Astrocyte of the hippocampus (primary cell): ENCODE results near the gene ZNF222.
A peak's percentile ranks its signal among the peaks of the same experiment; 100 is the strongest.

Source experiments
- DNase-seq: peaks from one replicate; pipeline ENCODE4 v3.0.0; 2011; ENCODE audit warnings: low read depth, low spot score

The ZNF222 gene

GRCh38 chr19:44025217-44025936 lies at the start of gene ZNF222:
Gene ZNF222 (plus strand): TSS chr19:44025379. CDS start chr19:44025437, 58 bp downstream.
- peak; percentile 94 for DNase-seq

DNA sequence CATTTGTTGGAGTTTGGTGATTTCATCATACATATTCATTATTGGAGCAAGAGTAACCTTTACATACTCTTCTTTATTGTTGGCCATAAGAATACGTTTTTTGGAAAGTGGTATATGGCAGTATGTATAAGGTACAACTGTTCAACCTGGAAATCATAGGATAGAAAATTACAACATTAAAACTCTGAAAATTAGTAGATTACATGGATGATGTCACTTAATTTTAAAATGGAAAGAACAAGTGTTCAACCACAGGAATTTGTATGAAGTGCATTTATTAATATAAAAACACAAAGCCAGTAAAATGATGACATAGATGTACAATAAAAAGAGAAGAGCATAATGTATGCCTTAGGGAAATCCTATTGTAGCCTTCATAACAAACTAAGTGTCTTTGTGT lies 48.4 kb upstream of the ZNF222 start:
- DNase-seq, result no peak

GRCh38 chr19:43983544-43983911 lies 41.7 kb upstream of the ZNF222 start:
- DNase-seq, result no peak

DNA sequence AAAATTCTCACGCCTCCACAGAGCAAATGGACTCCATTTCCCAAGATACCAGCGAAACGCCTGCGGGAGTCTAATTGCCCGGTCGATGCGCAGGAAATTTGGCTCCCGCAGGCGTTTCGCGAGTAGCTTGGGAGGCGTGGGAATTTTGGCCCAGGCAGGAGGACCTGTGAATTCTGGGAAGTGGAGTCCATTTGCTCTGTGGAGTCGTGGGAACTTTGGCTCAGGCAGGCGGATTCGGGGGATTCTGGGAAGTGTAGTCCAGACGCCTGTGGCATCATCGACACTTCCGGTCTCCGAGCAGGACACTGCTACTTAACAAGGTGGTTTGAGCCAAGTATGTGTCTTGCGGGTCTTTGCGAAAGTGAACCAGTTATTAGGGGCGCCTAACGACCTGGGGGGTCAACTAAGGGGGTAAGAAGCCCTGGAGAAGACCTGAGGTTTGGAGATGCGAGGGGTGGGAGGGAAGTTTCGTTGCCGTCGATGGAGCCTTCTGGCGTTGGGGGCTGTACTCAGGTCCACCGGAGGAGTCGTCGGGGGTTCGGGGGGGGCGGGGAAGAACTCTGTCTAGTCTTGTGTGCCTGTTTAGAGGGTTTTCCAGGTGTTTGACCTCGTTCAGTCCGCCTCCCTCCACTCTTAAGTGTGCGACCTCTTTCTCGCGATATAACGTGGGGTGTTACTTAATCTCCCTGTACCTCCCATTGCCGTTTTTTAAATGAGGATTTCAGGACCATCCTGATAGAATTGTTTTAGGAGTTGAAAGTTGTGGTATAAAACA lies 41.1 kb upstream of the ZNF222 start, which contains the start of gene ZNF155:
Gene ZNF155 (plus strand): TSS at position 277 of the 775 bp plus-strand sequence. CDS start 4,356 bp downstream, outside the sequence.
- DNase-seq, result peak; percentile 98

- DNase-seq, result no peak
Observed at GRCh38 chr19:43984687-43985000, 40.5 kb upstream of the ZNF222 start.

DNA sequence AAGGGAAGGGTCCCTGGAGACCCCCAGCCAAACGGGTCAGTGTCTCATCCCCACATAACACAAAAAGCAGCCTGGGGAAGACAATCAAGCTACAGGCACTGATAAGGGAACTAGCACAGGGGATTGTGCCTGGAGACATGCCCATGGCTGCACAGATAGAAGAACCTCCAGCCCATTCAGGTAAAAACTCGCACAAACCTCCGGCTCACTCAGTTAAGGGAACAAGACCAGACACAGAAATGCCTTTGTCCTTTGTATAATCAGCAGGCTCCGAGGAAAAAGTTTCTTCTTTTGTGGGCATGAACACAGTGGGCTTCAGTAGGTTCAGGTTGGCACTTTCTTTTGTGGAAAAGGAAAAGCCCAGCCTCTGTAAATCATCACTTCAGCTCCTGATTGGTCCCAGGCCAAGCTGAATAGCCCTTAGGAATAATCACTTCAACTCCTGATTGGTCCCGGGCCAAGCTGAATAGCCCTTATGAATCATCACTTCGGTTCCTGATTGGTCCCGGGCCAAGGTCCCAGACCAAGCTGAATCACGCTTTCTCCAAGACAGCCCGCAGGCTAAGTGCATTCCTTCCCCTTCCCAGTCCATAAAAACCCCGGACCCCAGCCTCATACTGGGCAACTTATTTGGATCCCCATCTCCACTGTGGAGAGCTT lies 27.4 kb upstream of the ZNF222 start:
- DNase-seq, result peak; percentile 69

- no peak for DNase-seq
Observed at GRCh38 chr19:44002212-44002565, 23.0 kb upstream of the ZNF222 start.

DNA sequence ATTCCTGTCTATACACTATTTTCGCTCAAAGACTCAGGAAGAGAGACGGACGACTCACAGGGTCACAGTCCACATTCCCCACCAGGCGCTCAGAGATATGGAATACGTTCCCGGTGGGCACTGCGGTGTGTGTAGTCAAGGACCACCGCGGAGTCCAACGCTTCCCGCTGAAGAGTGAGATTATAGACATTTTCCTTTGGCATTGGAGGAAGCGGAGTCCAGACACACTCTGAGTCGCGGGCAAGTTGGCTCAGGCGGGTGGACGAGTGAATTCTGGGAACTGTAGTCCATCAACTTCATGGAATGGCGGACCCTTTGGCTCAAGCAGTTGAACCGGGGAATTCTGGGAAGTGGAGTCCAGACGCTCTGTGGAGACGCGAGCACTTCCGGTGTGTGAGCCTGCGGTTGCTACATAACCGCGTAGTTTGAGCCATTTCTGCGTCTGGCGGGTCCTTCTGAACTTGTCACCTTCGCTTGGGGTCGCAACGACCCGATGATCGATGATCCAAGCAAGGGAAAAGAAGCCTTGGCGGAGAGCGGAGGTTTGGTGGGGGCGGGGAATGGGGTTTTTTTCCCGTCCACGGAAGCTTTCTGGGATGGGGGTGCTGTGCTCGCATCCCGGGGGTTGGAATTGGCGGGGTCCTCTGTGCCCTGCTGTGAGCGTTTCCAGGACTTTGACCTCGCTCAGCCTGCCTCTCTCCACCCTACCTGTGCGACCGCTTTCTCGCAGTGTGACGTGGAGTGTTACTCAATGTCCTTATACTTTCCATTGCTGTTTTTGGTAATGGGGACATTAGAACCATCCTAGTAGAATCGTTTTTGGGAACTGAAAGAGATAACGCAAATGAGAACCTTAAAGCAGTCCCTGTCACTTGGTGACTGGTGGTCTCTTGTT lies 22.4 kb upstream of the ZNF222 start, which contains the start of gene ZNF230:
Gene ZNF230 (plus strand): TSS at position 392 of the 895 bp plus-strand sequence. CDS start 4,122 bp downstream, outside the sequence.
- peak; percentile 97 for DNase-seq

DNA sequence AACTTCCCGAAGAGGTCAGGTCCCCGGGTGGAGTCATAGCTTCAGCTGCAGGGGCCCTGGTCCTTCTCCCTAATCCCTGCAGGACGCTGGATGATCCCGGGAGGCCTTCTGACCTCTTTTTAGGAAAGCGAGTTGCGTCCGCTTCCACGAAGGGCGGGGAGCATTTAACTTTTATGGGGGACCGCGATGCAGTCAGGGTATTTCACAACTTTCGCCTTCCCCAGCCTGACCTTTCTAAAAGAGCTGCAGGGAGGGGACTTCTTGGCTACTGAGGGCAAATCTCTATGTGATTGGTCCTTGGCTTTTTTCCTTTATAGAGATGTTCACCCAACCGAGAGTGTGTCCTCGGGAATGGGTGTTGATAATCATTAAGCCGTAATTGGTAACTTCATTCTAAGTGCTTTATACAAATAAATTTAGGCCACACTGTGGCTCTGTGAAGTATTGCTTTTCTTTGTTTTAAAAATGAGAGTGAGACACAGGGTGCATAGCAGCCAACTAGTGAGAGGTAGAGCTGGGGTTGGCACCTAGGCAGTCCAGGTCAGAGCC lies 21.6 kb upstream of the ZNF222 start:
- peak; percentile 11 for DNase-seq

DNA sequence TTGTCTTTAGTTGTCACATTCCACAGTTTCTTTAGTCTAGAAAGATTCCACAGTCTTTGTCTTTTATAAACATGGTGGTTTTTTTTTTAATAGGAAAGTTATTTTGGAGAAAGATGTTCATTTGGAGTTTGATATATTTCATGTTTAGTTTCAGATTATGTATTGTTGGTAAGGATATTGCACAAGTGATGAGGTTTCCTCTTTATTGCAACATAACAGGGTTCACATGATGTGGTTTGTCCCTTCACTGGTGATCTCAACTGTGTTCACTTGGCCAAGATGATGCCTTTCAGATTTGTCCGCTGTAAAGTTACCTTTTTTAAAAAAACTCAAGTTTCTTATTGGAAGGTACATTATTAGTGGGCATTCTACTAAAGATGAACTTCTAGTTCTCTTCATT lies 19.2 kb upstream of the ZNF222 start:
- DNase-seq, result no peak

GRCh38 chr19:44007473-44007872 lies 17.7 kb upstream of the ZNF222 start:
- DNase-seq, result no peak

DNA sequence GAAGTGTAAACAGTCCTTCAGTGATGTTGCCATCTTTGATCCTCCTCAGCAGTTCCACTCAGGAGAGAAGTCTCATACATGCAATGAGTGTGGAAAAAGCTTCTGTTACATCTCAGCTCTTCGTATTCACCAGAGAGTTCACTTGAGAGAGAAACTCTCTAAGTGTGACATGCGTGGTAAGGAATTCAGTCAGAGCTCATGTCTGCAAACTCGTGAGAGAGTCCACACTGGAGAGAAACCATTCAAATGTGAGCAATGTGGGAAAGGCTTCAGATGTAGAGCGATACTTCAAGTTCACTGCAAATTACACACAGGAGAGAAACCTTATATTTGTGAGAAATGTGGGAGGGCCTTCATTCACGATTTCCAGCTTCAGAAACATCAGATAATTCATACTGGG lies 14.7 kb upstream of the ZNF222 start:
- no peak for DNase-seq

- no peak for DNase-seq
Observed at GRCh38 chr19:44019498-44019897, 5.7 kb upstream of the ZNF222 start.

- no peak for DNase-seq
Observed at GRCh38 chr19:44021221-44021620, 4.0 kb upstream of the ZNF222 start.

- no peak for DNase-seq
Observed at GRCh38 chr19:44024900-44025216, 321 bp upstream of the ZNF222 start.

DNA sequence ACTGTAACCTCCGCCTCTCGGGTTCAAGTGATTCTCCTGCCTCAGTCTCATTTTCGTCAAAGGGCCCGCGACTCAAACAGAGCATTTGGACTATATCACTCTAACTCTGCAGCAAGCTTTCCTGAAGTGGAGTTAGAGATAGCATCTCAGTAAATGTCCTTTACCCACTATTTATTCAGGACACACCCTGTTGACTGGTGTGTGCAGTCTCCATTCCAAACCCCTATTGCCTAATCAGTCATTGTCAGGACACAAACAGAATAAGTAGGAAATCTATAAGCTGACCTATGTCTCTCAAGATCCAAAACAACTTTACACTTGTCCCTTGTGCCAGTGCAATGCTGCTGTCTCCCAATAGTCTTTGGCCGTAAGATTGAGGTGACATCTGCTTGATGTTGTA lies 1.4 kb downstream of the ZNF222 start:
- no peak for DNase-seq

- DNase-seq, result no peak
Observed at GRCh38 chr19:44032001-44032610, 6.9 kb downstream of the ZNF222 start.

DNA sequence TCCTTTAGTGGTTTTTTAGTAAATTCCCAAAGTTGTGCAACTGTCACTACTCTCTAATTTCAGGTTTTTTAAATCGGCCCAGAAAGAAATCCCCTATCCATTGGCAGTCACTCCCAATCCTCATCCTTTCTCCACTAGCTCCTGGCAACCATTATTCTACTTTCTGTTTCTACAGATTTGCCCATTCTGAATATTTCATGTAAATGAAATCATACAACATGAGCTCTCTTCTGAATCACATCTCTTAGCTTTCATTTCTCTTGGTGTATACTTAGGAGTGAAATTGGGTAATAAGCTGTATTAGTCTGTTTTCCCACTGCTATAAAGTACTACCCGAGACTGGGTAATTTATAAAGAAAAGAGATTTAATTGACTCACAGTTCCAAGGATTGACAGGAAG lies 17.0 kb downstream of the ZNF222 start:
- no peak for DNase-seq

DNA sequence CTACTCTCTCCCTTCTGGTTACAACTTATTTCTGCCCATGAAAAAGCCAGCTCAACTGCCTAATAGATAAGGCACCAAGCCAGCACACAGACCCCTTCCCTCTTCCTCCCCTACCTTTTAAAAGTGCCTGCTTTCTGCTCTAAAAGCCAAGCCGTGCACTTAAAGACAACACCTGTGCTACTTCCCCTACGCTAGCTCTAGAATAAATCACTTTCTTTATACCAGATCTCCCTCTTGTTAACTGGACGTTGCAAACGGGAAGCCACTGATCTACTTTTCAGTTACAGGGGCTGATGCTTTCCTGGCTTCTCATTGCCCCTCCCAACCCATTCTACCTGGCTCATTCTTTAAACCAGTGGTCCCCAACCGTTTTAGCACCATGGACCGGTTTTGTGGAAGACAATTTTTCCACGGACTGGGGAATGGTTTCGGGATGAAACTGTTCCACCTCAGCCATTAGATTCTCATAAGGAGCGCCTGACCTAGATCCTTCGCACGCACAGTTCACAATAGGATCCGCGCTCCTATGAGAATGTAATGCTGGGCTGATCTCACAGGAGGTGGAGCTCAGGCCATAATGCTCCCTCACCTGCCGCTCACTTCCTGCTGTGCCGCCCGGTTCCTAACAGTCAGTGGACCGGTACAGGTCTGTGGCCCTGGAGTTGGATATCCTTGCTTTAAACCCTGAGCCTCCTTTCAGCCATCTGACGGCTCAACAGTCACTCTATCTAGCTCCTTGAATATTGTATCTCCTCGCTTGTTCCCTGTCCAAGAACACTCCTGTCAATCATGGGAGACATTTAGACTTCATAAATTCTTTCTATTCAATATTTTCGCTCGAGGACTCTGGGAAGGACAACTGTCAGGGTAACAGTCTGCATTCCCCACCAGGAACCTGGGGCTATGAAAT lies 25.8 kb downstream of the ZNF222 start:
- peak; percentile 19 for DNase-seq
